Measurements from ENCODE around the gene CPNE2. TPM values are rescaled to one million over a fixed set of nuclear protein-coding genes. Genes with fewer than 3 reads are reported as not detected.

The CPNE2 gene
- polyA plus RNA-seq, 1 donor (not counting 4 experiments of a cell fraction or from before 2014, with no cell fraction given) = 26.5 TPM

DNA sequence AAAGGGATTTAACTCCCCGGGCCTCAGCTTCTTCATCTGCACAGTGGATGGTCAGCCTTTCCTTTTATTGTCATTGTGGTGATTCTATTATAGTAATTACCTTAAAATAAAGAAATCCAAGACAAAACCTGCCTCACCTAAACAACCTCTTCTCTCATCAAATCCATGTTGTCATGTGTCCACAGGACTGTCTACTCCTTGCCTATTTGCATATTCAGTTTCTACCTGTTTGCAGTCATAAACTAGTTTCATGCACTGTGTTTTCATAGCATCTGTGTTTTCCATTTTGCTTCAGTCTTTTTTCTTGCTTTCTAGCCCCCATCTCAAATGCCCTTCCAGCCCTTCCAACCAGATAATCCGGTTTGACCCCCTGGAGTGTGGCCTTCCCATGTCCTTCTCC is 44.3 kb upstream of the CPNE2 start:
- TF ChIP-seq EZH2 (IDR thresholded peaks at IDR 0.05; ENCODE audit: low read length) (no peak), CTCF (optimal IDR thresholded peaks at IDR 0.05 in 1 of 3, IDR thresholded peaks at IDR 0.05 in 1 of 3, conservative IDR thresholded peaks at IDR 0.05 in 1 of 3; ENCODE audit: extremely low read depth in 1 of 3, insufficient read depth in 2 of 3, low read length in 3 of 3) (no peak)
- Histone ChIP-seq H3K79me2 (ENCODE audit: control insufficient read depth, insufficient read depth, low read length) (no peaks in the 10 kb centered on the region), H3K9me3 (ENCODE audit: control insufficient read depth, low read depth, low read length) (no peaks in the 10 kb centered on the region), H3K27me3 (ENCODE audit: control insufficient read depth, extremely low read depth, insufficient read depth, low read length) (no peaks in the 10 kb centered on the region), H2AFZ (ENCODE audit: control insufficient read depth, low read length) (no peak overlapping the region), H3K4me3 (ENCODE audit: control insufficient read depth in 2 of 3, extremely low read depth in 1 of 3, insufficient read depth in 2 of 3, low read depth in 1 of 3, low read length in 3 of 3) (no peak overlapping the region), H3K4me1 (ENCODE audit: control insufficient read depth, extremely low read depth, insufficient read depth, low read length) (no peaks in the 10 kb centered on the region), H3K9me1 (ENCODE audit: control insufficient read depth, extremely low read depth, insufficient read depth, low read length) (no peaks in the 10 kb centered on the region), H3K36me3 (ENCODE audit: control insufficient read depth in 2 of 2, extremely low read depth in 1 of 2, insufficient read depth in 2 of 2, low read length in 2 of 2) (peaks cover 1 to 3% of the 10 kb centered on the region in 2 experiments), H3K9ac (ENCODE audit: control insufficient read depth, extremely low read depth, insufficient read depth, low read length) (no peak overlapping the region), H3K4me2 (ENCODE audit: control insufficient read depth, extremely low read depth, insufficient read depth, low read depth, low read length) (no peak overlapping the region), H4K20me1 (ENCODE audit: control insufficient read depth, extremely low read depth, insufficient read depth, low read length) (no peaks in the 10 kb centered on the region), H3K27ac (ENCODE audit: control insufficient read depth, insufficient read depth, low read length) (no peak overlapping the region)
- dilution Hi-C loops (cut with MboI; ENCODE audit: extremely low pct_ligation_motif_present, low sequenced_read_pairs) = no loop called here
- FAIRE-seq = no peak
- DNase-seq (ENCODE audit: low read depth, low spot score) = no peak

- Histone ChIP-seq H3K36me3 (ENCODE audit: control insufficient read depth in 2 of 2, extremely low read depth in 1 of 2, insufficient read depth in 2 of 2, low read length in 2 of 2) (peaks cover 0 to 1% of the 10 kb centered on the region in 2 experiments), H3K9me3 (ENCODE audit: control insufficient read depth, low read depth, low read length) (no peaks in the 10 kb centered on the region), H3K4me2 (ENCODE audit: control insufficient read depth, extremely low read depth, insufficient read depth, low read depth, low read length) (no peak overlapping the region), H4K20me1 (ENCODE audit: control insufficient read depth, extremely low read depth, insufficient read depth, low read length) (no peaks in the 10 kb centered on the region), H3K27me3 (ENCODE audit: control insufficient read depth, extremely low read depth, insufficient read depth, low read length) (no peaks in the 10 kb centered on the region), H3K9me1 (ENCODE audit: control insufficient read depth, extremely low read depth, insufficient read depth, low read length) (no peaks in the 10 kb centered on the region), H3K79me2 (ENCODE audit: control insufficient read depth, insufficient read depth, low read length) (no peaks in the 10 kb centered on the region), H3K27ac (ENCODE audit: control insufficient read depth, insufficient read depth, low read length) (no peak overlapping the region), H3K4me1 (ENCODE audit: control insufficient read depth, extremely low read depth, insufficient read depth, low read length) (no peaks in the 10 kb centered on the region), H2AFZ (ENCODE audit: control insufficient read depth, low read length) (no peak overlapping the region), H3K9ac (ENCODE audit: control insufficient read depth, extremely low read depth, insufficient read depth, low read length) (no peak overlapping the region), H3K4me3 (ENCODE audit: control insufficient read depth in 2 of 3, extremely low read depth in 1 of 3, insufficient read depth in 2 of 3, low read depth in 1 of 3, low read length in 3 of 3) (no peak overlapping the region)
- dilution Hi-C loops (cut with MboI; ENCODE audit: extremely low pct_ligation_motif_present, low sequenced_read_pairs) = no loop called here
- no peak for FAIRE-seq
- no peak for TF ChIP-seq CTCF (optimal IDR thresholded peaks at IDR 0.05 in 1 of 3, IDR thresholded peaks at IDR 0.05 in 1 of 3, conservative IDR thresholded peaks at IDR 0.05 in 1 of 3; ENCODE audit: extremely low read depth in 1 of 3, insufficient read depth in 2 of 3, low read length in 3 of 3)
- no peak for TF ChIP-seq EZH2 (IDR thresholded peaks at IDR 0.05; ENCODE audit: low read length)
- no peak for DNase-seq (ENCODE audit: low read depth, low spot score)
Measured at GRCh38 chr16:57049678-57050077, 42.7 kb upstream of the CPNE2 start.

Data from keratinocyte (primary cell).